HepG2 (cell line): ENCODE data around the gene DCDC1. TPM values are rescaled to one million over a fixed set of nuclear protein-coding genes. Genes with fewer than 3 reads are reported as not detected.

Experiments
- ARID4A ChIP-seq: sonication (generic); formaldehyde crosslinking; IDR thresholded peaks from 2 replicates; pipeline ENCODE4 v1.5.0; 2020; ENCODE audit warnings: mild to moderate bottlenecking, missing genetic modification reagents, borderline replicate concordance
- RARG ChIP-seq: sonication (generic); formaldehyde crosslinking; IDR thresholded peaks from 2 replicates; pipeline ENCODE4 v1.4.0; 2020; ENCODE audit warnings: low read depth, mild to moderate bottlenecking, missing genetic modification reagents
- SRSF9 ChIP-seq: fragments of 200-400 bp; formaldehyde crosslinking; IDR thresholded peaks from 2 replicates; pipeline ENCODE4 v1.6.1; 2018; ENCODE audit warnings: borderline replicate concordance, mild to moderate bottlenecking, low read depth, low read length; ENCODE audit not compliant: insufficient read depth, poor library complexity, severe bottlenecking
- ZBTB10 ChIP-seq: sonication (generic); formaldehyde crosslinking; IDR thresholded peaks from 2 replicates; pipeline ENCODE4 v1.4.0; 2020; ENCODE audit warnings: missing genetic modification reagents, borderline replicate concordance
- ZNF687 ChIP-seq: sonication (generic); formaldehyde crosslinking; IDR thresholded peaks from 2 replicates; pipeline ENCODE4 v1.5.1; 2020; ENCODE audit warnings: mild to moderate bottlenecking, missing genetic modification reagents, moderate library complexity
- ZNF792 ChIP-seq: IDR thresholded peaks from 2 replicates; pipeline ENCODE4 v1.6.1; 2016
- polyA plus RNA-seq, 8 experiments: library from polyadenylated mRNA; depleted of rRNA in 3 of 8; stranded (reverse) in 7 of 8; unstranded in 1 of 8; fragments of >200 nt; fragmentation: Illumina TruSeq in 4 of 8; extraction: Trizol in 4 of 8; gene quantifications; 2 replicates each; pipeline versions ENCODE4 v1.2.1 to v1.2.3, GENCODE V29; 2011 to 2016; ENCODE audit warnings: low read depth in 4 of 8, missing spikeins in 1 of 8, mixed read lengths in 1 of 8; ENCODE audit not compliant: insufficient read depth in 1 of 8
- total RNA-seq, 5 experiments: library from RNA; depleted of rRNA; stranded (reverse); fragments of >200 nt; fragmentation: Illumina TruSeq; extraction: Trizol; gene quantifications; 2 replicates each; pipeline ENCODE4 v1.2.3, GENCODE V29; 2016; ENCODE audit warnings: low read depth in 1 of 5

The DCDC1 gene
- total and polyA plus RNA-seq, 2 of the 13 experiments (the other 11 are each of a cell fraction or from before 2014, with no cell fraction given): 0.12 to 0.27 TPM

- no peak for TF ChIP-seq ARID4A (CRISPR knock-in tag)
- no peak for TF ChIP-seq RARG (CRISPR knock-in tag)
- no peak for TF ChIP-seq ZNF792 (CRISPR knock-in tag)
- TF ChIP-seq ZNF687 (CRISPR knock-in tag): no peak
- TF ChIP-seq ZBTB10: no peak
- no peak for TF ChIP-seq SRSF9
Measured at GRCh38 chr11:30876228-30876627, 493.3 kb downstream of the DCDC1 start (continued).
